Activated CD4-positive, alpha-beta memory T cell treated with anti-CD3 and anti-CD28 coated beads, Interleukin-2, amount 10 ng/mL, durations not matched to agents 7 days and 5 days (primary cell): ENCODE data around the gene PELI2. TPM values are rescaled to one million over a fixed set of nuclear protein-coding genes. Genes with fewer than 3 reads are reported as not detected.

Source experiments
- CTCF ChIA-PET: fragments of 350-600 bp; sonication (Branson Sonifier 250); formaldehyde crosslinking; loops from one replicate; lab custom pipeline; 2021; ENCODE audit warnings: antibody characterized with exemption, inconsistent platforms; lab: Charles Lee
- POLR2A ChIA-PET: fragments of 350-600 bp; sonication (Branson Sonifier 250); formaldehyde crosslinking; loops from one replicate; lab custom pipeline; 2021; ENCODE audit warnings: antibody characterized with exemption; lab: Charles Lee
- DNase-seq: peaks from one replicate; pipeline ENCODE4 v3.0.0-alpha.2; 2020
- H3K27ac Mint-ChIP-seq: one replicate; pipeline ENCODE4 v1.8.0; 2021; ENCODE audit warnings: mild to moderate bottlenecking, mixed read lengths
- H3K27me3 Mint-ChIP-seq: one replicate; pipeline ENCODE4 v1.8.0; 2021; ENCODE audit warnings: mixed read lengths
- H3K36me3 Mint-ChIP-seq: one replicate; pipeline ENCODE4 v1.8.0; 2021; ENCODE audit warnings: low read depth, mixed read lengths
- H3K4me1 Mint-ChIP-seq: one replicate; pipeline ENCODE4 v1.8.0; 2021; ENCODE audit warnings: mixed read lengths
- H3K4me3 Mint-ChIP-seq: one replicate; pipeline ENCODE4 v1.8.0; 2021; ENCODE audit warnings: mild to moderate bottlenecking, mixed read lengths
- H3K9me3 Mint-ChIP-seq: one replicate; pipeline ENCODE4 v1.8.0; 2021; ENCODE audit warnings: mixed read lengths
- total RNA-seq, 2 experiments: library from RNA; stranded (reverse); gene quantifications; one replicate each; pipeline ENCODE4 v1.2.3, GENCODE V29; 2021

PELI2 gene
- total RNA-seq, 2 experiments from 2014 or later: 5.5 to 7.1 TPM

DNA sequence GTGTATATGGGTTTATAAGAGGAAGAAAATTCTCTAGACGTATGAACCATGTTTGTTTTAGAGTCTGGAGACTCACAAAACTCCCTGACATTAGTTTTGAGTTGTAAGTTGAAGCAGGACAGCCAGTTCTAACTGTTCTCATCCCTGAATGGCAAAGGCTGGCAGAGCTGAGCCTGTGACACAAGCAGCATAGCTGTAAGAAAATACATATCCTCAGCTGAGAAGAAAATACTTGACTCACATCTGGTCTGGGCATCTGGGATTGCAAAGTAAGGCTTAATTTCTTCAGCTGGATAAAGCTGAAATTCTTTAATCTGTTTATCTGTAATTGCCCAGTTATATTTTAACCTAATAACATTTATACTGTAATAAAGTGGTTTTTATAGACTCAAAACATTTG is 156.3 kb downstream of the PELI2 start:
- Mint-ChIP-seq H3K4me3 (no peak overlapping the region), H3K27me3 (no peaks in the 10 kb centered on the region), H3K9me3 (no peaks in the 10 kb centered on the region), H3K36me3 (no peaks in the 10 kb centered on the region), H3K27ac (no peak overlapping the region), H3K4me1 (no peaks in the 10 kb centered on the region)
- ChIA-PET CTCF (no interaction called here), POLR2A (no interaction called here)
- DNase-seq: no peak

DNA sequence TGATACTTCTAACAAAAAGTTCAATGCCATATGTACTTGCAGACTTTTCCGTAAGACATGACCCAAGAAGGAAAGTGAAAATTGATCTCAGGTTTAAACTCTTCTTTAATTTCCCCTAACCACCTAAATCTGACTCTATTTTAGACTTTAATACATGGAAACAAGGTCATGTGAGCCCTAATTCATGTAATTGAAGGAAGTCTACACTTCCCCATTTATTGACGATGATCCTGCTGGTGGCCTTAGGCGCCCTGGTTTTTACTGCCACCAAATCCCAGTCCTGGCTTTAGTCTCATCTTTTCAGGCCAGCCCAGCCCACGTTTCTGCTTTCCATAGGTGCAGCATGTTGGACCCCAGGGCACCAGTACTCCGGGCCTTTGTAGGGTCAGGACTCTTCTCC is 157.9 kb downstream of the PELI2 start:
- H3K9me3 Mint-ChIP-seq: no peaks in the 10 kb centered on the region
- H3K36me3 Mint-ChIP-seq: no peaks in the 10 kb centered on the region
- DNase-seq: no peak
- no peaks in the 10 kb centered on the region for H3K4me1 Mint-ChIP-seq
- CTCF ChIA-PET: no interaction called here
- no peak overlapping the region for H3K4me3 Mint-ChIP-seq
- no peak overlapping the region for H3K27ac Mint-ChIP-seq
- POLR2A ChIA-PET: no interaction called here
- H3K27me3 Mint-ChIP-seq: no peaks in the 10 kb centered on the region

DNA sequence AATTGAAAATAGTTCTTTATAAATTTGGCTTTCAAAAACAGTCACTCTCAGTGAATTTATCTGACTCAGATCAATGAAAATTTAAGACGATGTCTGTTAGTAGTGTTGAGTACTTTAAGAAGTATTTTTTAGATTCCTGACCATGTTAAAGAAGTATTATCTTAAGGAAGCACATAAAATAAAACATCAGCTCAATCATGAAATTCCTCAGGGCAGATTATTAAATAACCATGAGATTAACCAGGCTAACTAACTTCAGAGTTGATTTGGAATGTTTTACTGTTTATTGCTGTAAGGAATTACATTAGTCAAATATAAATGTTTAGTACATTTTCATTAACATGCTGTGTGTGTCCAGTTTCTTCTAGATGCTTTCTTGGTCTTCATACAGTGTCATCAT is 160.2 kb downstream of the PELI2 start:
- no peaks in the 10 kb centered on the region for H3K9me3 Mint-ChIP-seq
- H3K4me3 Mint-ChIP-seq: no peak overlapping the region
- H3K4me1 Mint-ChIP-seq: no peaks in the 10 kb centered on the region
- ChIA-PET CTCF (no interaction called here), POLR2A (no interaction called here)
- no peak for DNase-seq
- no peaks in the 10 kb centered on the region for H3K36me3 Mint-ChIP-seq
- no peak overlapping the region for H3K27ac Mint-ChIP-seq
- no peaks in the 10 kb centered on the region for H3K27me3 Mint-ChIP-seq

DNA sequence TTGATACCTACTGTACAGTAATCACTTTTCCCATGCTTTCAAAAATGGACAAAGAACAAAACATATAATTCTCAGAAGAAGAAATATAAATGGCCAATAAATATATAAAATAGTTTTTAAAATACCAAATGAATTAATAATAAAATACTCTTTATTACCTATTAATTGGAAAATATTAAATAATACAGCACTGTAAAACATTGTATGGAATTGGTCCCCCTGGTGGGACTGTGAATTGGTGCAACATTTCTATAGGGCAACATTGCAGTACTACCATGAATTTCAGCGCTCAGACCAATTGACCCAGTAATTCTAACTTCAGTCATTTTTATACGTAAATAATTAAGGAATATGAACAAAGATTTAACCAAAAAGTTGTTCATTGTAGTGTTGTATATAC is 162.6 kb downstream of the PELI2 start:
- DNase-seq: no peak
- CTCF ChIA-PET: no interaction called here
- H3K4me1 Mint-ChIP-seq: no peaks in the 10 kb centered on the region

DNA sequence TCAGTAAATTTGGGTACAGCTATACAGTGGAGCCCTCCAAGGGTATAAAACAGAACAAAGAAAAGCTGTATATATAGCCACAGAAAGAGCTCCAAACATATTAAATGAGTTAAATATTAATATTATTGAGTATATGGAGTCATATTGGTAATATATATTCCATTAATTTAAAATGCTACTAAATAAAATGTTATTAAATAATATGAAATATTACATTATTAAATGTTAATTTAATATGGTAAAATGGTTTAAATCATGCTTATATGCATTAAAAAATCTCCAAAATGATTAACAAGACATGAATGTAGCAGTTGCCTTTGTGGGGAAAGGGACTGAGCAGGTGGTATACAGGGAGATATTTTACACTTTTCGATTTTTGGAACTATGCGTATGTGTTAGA is 164.0 kb downstream of the PELI2 start:
- H3K27me3 Mint-ChIP-seq: no peaks in the 10 kb centered on the region
- ChIA-PET POLR2A (no interaction called here), CTCF (no interaction called here)
- no peak overlapping the region for H3K4me3 Mint-ChIP-seq
- no peak for DNase-seq
- no peak overlapping the region for H3K27ac Mint-ChIP-seq
- no peaks in the 10 kb centered on the region for H3K36me3 Mint-ChIP-seq
- no peaks in the 10 kb centered on the region for H3K4me1 Mint-ChIP-seq
- H3K9me3 Mint-ChIP-seq: no peaks in the 10 kb centered on the region

More for the DNA sequence above, 162.6 kb downstream of the PELI2 start:
- Mint-ChIP-seq H3K27ac (no peak overlapping the region), H3K27me3 (no peaks in the 10 kb centered on the region), H3K9me3 (no peaks in the 10 kb centered on the region), H3K36me3 (no peaks in the 10 kb centered on the region), H3K4me3 (no peak overlapping the region)
- POLR2A ChIA-PET: no interaction called here

DNA sequence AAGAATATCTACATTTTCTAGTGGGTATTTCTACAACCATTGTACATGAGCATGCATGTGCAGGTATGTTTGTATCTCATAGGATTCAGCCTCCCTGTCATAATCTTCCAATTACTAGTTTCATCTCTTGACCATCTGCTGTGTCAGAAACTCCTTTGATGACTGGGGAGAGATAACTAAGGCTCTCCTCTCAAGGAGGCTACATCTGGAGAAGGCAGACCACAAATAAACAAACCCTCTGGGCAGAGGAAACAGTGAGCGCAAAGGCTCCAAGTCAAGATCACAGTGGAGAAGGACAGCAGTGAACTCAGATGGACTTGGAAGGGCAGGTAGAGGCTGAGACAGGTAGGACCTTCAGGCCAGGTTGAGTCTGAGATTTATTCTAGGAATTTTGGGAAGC is 166.4 kb downstream of the PELI2 start:
- Mint-ChIP-seq H3K27me3 (no peaks in the 10 kb centered on the region), H3K27ac (no peak overlapping the region), H3K36me3 (no peaks in the 10 kb centered on the region), H3K9me3 (no peaks in the 10 kb centered on the region), H3K4me1 (no peaks in the 10 kb centered on the region), H3K4me3 (no peak overlapping the region)
- no peak for DNase-seq
- ChIA-PET POLR2A (interaction anchor here (0.6 kb wide), 1 partner anchor 595 kb away, joined by 3 read pairs; no protein-coding TSS in a partner anchor), CTCF (interaction anchor here (1.5 kb wide), 1 partner anchor 24 kb away, joined by 3 read pairs; no protein-coding TSS in a partner anchor)

DNA sequence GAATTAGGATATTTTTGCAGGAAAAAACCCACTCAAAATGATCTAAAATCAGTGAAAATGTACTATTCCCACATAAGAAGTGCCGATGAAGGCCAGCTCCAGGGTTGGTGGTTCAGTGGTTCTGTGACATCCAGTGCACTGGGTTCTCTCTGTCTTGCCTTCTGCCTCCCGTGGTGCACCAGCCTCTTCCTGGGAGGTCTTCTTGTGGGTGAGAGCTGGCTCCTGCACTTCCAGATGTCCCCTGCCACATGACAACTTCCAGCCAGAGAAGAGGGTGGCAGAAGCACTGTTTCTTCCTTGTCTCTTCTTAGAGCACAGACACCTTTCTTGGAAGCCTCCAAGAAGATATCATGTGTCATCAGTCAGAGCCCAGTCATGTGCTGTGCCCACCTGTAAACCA is 170.9 kb downstream of the PELI2 start:
- CTCF ChIA-PET: no interaction called here

DNA sequence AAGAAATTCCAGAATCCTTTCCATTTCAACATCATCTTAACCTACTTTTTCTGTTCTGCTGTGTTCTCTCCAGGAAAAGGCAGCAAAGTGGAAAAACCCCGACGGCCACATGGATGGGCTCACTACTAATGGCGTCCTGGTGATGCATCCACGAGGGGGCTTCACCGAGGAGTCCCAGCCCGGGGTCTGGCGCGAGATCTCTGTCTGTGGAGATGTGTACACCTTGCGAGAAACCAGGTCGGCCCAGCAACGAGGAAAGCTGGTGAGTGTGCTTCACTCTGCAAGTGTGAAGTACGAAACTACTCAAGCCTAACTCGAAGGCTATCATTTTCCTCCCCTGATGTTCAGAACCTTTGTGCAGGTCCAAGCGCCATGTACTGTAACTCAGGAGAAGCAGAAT is 172.0 kb downstream of the PELI2 start:
- Mint-ChIP-seq H3K36me3 (no peaks in the 10 kb centered on the region), H3K4me3 (no peak overlapping the region), H3K4me1 (no peaks in the 10 kb centered on the region), H3K9me3 (no peaks in the 10 kb centered on the region), H3K27me3 (no peaks in the 10 kb centered on the region), H3K27ac (no peak overlapping the region)
- ChIA-PET CTCF (no interaction called here), POLR2A (no interaction called here)
- DNase-seq: no peak

More for the DNA sequence above, 170.9 kb downstream of the PELI2 start:
- Mint-ChIP-seq H3K27ac (no peak overlapping the region), H3K4me1 (no peaks in the 10 kb centered on the region), H3K4me3 (no peak overlapping the region), H3K36me3 (no peaks in the 10 kb centered on the region), H3K9me3 (no peaks in the 10 kb centered on the region), H3K27me3 (no peaks in the 10 kb centered on the region)
- POLR2A ChIA-PET: no interaction called here
- DNase-seq: no peak

DNA sequence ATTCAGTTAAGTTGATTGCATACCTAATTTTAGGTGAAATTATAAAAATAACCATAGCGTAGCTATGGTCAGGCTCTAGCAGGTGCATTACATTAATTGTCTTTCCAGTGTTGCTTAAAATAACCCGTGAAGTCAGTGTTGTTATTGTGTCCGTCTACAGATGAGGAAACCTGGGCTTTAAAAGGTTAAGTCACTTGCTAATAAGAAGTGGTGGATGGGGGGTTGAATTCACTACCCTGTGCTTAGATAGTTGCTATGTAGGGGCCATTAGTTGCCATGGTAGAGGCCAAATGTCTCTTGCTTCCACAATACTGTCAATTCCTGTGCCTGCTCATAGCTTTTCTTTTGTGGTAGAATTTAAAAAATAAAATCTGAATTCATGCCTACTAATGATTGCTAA is 174.8 kb downstream of the PELI2 start:
- no peaks in the 10 kb centered on the region for H3K9me3 Mint-ChIP-seq
- no peak overlapping the region for H3K4me3 Mint-ChIP-seq
- H3K27me3 Mint-ChIP-seq: no peaks in the 10 kb centered on the region
- H3K4me1 Mint-ChIP-seq: no peaks in the 10 kb centered on the region
- DNase-seq: no peak
- POLR2A ChIA-PET: no interaction called here
- H3K27ac Mint-ChIP-seq: no peak overlapping the region
- H3K36me3 Mint-ChIP-seq: no peaks in the 10 kb centered on the region
- CTCF ChIA-PET: no interaction called here

DNA sequence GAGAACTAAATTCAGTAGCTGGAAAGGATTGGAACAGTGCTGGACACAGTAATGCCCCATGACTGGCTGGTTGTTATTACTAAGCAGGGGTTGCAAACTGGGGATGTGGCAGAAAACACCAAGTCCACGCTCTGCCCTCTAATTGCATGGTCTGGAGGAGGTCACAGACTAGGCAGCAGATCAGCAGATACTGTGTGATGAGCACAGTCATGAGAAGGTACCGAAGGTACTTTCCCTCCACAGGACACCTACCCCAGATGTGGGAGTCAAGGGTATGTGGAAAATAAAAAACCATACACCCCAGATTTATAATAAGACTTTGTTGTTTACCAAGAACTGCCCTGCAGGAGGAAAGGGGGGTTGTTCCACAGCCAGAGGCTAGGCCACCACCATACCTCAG is 175.3 kb downstream of the PELI2 start:
- H3K9me3 Mint-ChIP-seq: no peaks in the 10 kb centered on the region
- H3K27ac Mint-ChIP-seq: no peak overlapping the region
- CTCF ChIA-PET: no interaction called here
- no peaks in the 10 kb centered on the region for H3K4me1 Mint-ChIP-seq
- no peaks in the 10 kb centered on the region for H3K36me3 Mint-ChIP-seq
- H3K4me3 Mint-ChIP-seq: no peak overlapping the region
- H3K27me3 Mint-ChIP-seq: no peaks in the 10 kb centered on the region
- DNase-seq: no peak
- POLR2A ChIA-PET: no interaction called here

DNA sequence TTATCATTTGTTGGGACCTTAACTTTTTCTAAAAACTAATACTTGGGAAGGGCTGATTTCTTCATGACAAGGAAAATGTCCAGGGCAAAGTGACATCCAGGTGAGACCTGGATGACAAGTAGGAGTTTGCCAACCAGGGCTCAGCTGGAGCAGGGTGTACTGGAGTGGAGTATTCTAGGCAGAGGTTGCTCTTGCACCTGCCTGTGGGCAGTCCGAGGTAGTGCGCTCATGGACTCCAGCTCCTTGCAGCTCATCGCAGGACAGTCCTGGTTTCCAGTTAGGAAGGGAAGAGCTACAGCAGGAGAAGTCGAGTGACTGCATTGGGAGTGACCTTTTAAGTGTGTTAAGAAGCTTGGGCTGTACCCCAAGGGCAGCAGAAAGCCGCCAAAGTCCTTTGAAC is 175.9 kb downstream of the PELI2 start:
- ChIA-PET CTCF (interaction anchor here (0.5 to 1.6 kb wide), 2 partner anchors 10 to 608 kb away, joined by 3 to 4 read pairs; no protein-coding TSS in a partner anchor), POLR2A (no interaction called here)
- Mint-ChIP-seq H3K36me3 (no peaks in the 10 kb centered on the region), H3K27ac (no peak overlapping the region), H3K4me3 (no peak overlapping the region), H3K9me3 (no peaks in the 10 kb centered on the region), H3K4me1 (no peaks in the 10 kb centered on the region), H3K27me3 (no peaks in the 10 kb centered on the region)
- no peak for DNase-seq

DNA sequence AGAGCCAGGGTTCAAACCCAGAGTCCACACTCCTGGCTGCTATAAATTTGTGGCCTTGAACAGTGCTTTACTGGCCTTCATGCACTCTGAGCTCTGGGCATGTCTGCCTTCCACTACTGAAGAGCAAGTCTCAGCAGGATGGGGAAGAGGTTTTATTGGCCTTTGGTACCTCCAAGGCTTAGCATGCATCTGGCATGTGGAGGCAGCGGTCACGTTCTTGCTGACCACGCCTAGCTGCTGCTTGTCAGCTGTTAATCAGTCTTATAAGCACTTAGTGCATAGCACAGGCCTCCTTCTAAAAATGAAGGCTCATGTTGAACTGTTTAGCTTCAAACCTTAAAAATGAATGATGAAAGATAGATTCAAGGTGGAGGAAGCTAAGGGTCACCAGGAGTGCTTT is 177.5 kb downstream of the PELI2 start:
- H3K27ac Mint-ChIP-seq: no peak overlapping the region
- POLR2A ChIA-PET: no interaction called here
- no peak overlapping the region for H3K4me3 Mint-ChIP-seq
- no peaks in the 10 kb centered on the region for H3K36me3 Mint-ChIP-seq
- CTCF ChIA-PET: no interaction called here
- no peaks in the 10 kb centered on the region for H3K27me3 Mint-ChIP-seq
- no peak for DNase-seq
- H3K4me1 Mint-ChIP-seq: no peaks in the 10 kb centered on the region
- H3K9me3 Mint-ChIP-seq: no peaks in the 10 kb centered on the region

DNA sequence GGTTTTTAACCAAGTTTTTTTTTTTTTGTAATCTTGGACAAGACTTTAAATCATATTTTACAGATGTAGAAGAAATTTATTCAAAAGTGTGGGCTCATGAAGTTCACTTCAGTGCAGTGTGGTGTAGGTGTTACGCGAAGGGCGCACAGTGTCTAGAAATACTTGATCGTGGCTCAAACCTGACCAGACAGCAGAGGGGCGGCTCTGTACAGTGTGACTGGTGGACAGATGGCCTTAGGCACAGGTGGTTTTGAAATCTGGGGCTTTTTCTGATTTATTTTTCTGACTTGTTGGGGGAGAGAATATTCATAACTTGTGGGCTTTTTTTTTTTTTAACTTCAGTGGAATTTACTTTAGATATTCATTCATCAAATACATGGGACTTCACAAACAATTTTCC is 179.2 kb downstream of the PELI2 start:
- POLR2A ChIA-PET: no interaction called here
- Mint-ChIP-seq H3K27me3 (no peaks in the 10 kb centered on the region), H3K4me1 (no peaks in the 10 kb centered on the region)

DNA sequence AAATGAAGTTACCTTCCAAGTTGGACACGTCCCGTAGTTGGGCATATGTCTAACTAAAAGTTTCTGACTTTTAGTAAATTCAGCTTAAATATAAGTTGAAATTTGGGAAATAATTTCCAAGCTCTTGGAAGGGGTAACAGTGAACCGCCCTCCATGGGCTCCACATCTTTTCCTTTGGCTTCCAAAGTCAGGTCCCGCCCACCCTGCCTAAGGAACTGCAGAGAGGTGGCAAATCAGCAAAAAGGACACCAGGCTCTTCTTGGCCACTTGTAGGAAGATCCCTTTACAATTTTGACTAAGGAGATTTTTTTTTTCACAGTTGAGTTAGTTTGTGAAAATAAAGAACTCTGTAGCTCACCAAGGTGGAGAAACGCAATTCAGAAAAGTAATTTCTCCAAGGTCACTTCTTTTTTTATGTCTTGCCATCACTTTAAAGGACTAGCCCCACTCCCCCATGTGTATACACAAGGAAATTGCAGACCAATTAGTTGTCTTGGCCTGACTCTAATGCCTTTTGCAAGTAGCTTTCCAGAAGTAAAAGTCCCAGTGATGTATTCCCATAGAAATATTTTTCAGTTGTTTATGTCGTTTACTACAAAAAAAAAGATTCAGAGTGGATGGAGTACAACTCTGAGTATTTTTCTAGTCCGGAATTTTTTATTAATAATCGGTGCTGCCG is 181.2 kb downstream of the PELI2 start:
- no peak overlapping the region for H3K27ac Mint-ChIP-seq
- ChIA-PET CTCF (no interaction called here), POLR2A (no interaction called here)
- H3K4me3 Mint-ChIP-seq: no peak overlapping the region
- no peak for DNase-seq
- H3K36me3 Mint-ChIP-seq: no peaks in the 10 kb centered on the region
- H3K27me3 Mint-ChIP-seq: no peaks in the 10 kb centered on the region
- no peaks in the 10 kb centered on the region for H3K9me3 Mint-ChIP-seq
- H3K4me1 Mint-ChIP-seq: no peaks in the 10 kb centered on the region

More for the DNA sequence above, 179.2 kb downstream of the PELI2 start:
- Mint-ChIP-seq H3K4me3 (no peak overlapping the region), H3K27ac (no peak overlapping the region), H3K9me3 (no peaks in the 10 kb centered on the region), H3K36me3 (no peaks in the 10 kb centered on the region)
- DNase-seq: no peak
- CTCF ChIA-PET: interaction anchor here (1.1 kb wide), 1 partner anchor 566 kb away, joined by 3 read pairs; no protein-coding TSS in a partner anchor
